Testis (tissue), 3 donors: ENCODE measurements around the gene TTLL10. TPM values are rescaled to one million over a fixed set of nuclear protein-coding genes. Genes with fewer than 3 reads are reported as not detected.

Source experiments
- DNase-seq: peaks from one replicate; pipeline ENCODE4 v3.0.0-alpha.2; 2019
- H3K27ac ChIP-seq, 2 donors: fragments of 200-600 bp; sonication (generic); one replicate each; pipeline ENCODE4 v1.5.1; 2019
- H3K27me3 ChIP-seq: fragments of 200-600 bp; sonication (generic); one replicate; pipeline ENCODE4 v1.5.1; 2019
- H3K36me3 ChIP-seq: fragments of 200-600 bp; sonication (generic); one replicate; pipeline ENCODE4 v1.5.1; 2017; ENCODE audit warnings: low read depth; ENCODE audit errors: missing control alignments
- H3K4me1 ChIP-seq: fragments of 200-600 bp; sonication (generic); one replicate; pipeline ENCODE4 v1.5.1; 2019
- H3K4me3 ChIP-seq, 2 donors: fragments of 200-600 bp; sonication (generic); one replicate each; pipeline ENCODE4 v1.5.1; 2017 to 2019
- H3K9me3 ChIP-seq: fragments of 200-600 bp; sonication (generic); one replicate; pipeline ENCODE4 v1.5.1; 2017
- POLR2A ChIP-seq: fragments of 450-650 bp; IDR thresholded peaks from one replicate; pipeline ENCODE4 v1.6.1; 2017; ENCODE audit warnings: antibody characterized with exemption, mild to moderate bottlenecking, moderate library complexity
- WGBS, 2 donors: methylation state at CpG; one replicate each; pipeline ENCODE4 v1.1.5; 2018; 5-methylcytosine and 5-hydroxymethylcytosine counted together
- intact Hi-C: fragments of 100-400 bp; cut with DNase I; formaldehyde crosslinking; loops from one replicate; pipeline ENCODE4 v1.15.1; 2023; ENCODE audit warnings: low total_unique reads
- microRNA counts, 2 donors: library from miRNA; unstranded; fragments of <30 nt; microRNA quantifications; one replicate each; lab custom pipeline; 2016
- microRNA-seq, 2 donors: library from miRNA; unstranded; fragments of <30 nt; microRNA quantifications; one replicate each; pipeline ENCODE4, GENCODE V29; 2016; ENCODE audit warnings: borderline number of aligned reads in 2 of 2, borderline replicate concordance in 1 of 2
- polyA plus RNA-seq: library from polyadenylated mRNA; stranded (reverse); fragments of 350-450 nt; fragmentation: Illumina TruSeq; extraction: RNeasy Lipid Tissue Mini Kit (QIAGEN cat#74804); gene quantifications from one replicate; pipeline ENCODE4 v1.2.3, GENCODE V29; 2014; ENCODE audit warnings: low read depth, low replicate concordance; ENCODE audit not compliant: insufficient read depth
- small RNA-seq, 2 donors: library from RNA; depleted of rRNA; stranded (forward); fragments of <200 nt; gene quantifications; one replicate each; pipeline ENCODE3, GENCODE V24; 2016
- total RNA-seq, 2 donors: library from RNA; depleted of rRNA; stranded (reverse); fragments of >200 nt; gene quantifications; one replicate each; pipeline ENCODE4 v1.2.3, GENCODE V29; 2016

The TTLL10 gene
- total and polyA plus RNA-seq, 3 donors from 2014 or later, result 20.4 to 58.0 (median 44.9) TPM

GRCh38 chr1:1247341-1247913 lies 73.7 kb downstream of the TTLL10 start:
- 67 to 75% methylated on average over 9 to 22 of the region's 25 CpGs for WGBS, 2 donors
- Histone ChIP-seq H3K4me1 (peaks cover 8% of the 10 kb centered on the region), H3K4me3 (no peak overlapping the region), H3K27ac (no peak overlapping the region), H3K9me3 (no peaks in the 10 kb centered on the region), H3K27me3 (no peaks in the 10 kb centered on the region), H3K36me3 (no peaks in the 10 kb centered on the region)
- TF ChIP-seq POLR2A, result no peak
- intact Hi-C loops, result loop anchor here (10.0 kb wide), 1 partner anchor 123 kb away; no protein-coding TSS in a partner anchor
- no peak for DNase-seq

MicroRNA genes within 50 kb of the gene (microRNA counts, 767-probe panel; counts per million panel counts)
- 0 to 152 counts per million in 2 donors for microRNA hsa-miR-200a-3p (lab: Ali Mortazavi, UCI)
- 0 to 152 counts per million in 2 donors for microRNA hsa-miR-200b-3p (lab: Ali Mortazavi, UCI)
- microRNA hsa-miR-429 (lab: Ali Mortazavi, UCI), result 0 to 152 counts per million in 2 donors

Small RNA genes lying within 50 kb of the gene (microRNA-seq; reads per million reads assigned to microRNA genes)
- gene MIR200A (7.0 to 18.0 reads per million in 2 donors), gene MIR200B (79.4 to 80.6 reads per million in 2 donors), gene MIR429 (4.8 to 4.9 reads per million in 2 donors)

Small RNA genes lying within 50 kb of the gene (small RNA-seq; reads per million reads assigned to genes)
- gene MIR200A (0.09 reads per million in 2 donors), gene MIR200B (0.47 to 1.6 reads per million in 2 donors), gene MIR429 (0 reads per million in 2 donors)

Other genes starting within 250 kb of the TTLL10 start
- gene SAMD11, start 250.0 kb upstream of the TTLL10 start, total RNA-seq, result 10 to 100 TPM; 36.9 to 47.2 TPM
- gene SAMD11, start 250.0 kb upstream of the TTLL10 start, polyA plus RNA-seq, result 7.9 TPM
- 10 to 100 TPM; 82.5 to 94.0 TPM for gene NOC2L, start 214.6 kb upstream of the TTLL10 start, total RNA-seq
- gene NOC2L, start 214.6 kb upstream of the TTLL10 start, polyA plus RNA-seq, result 78.3 TPM
- 10 to 100 TPM; 34.9 to 36.4 TPM for gene KLHL17, start 213.3 kb upstream of the TTLL10 start, total RNA-seq
- 16.0 TPM for gene KLHL17, start 213.3 kb upstream of the TTLL10 start, polyA plus RNA-seq
- gene PLEKHN1, start 207.4 kb upstream of the TTLL10 start, total RNA-seq, result under 1 TPM; 0.47 to 0.56 TPM
- gene PLEKHN1, start 207.4 kb upstream of the TTLL10 start, polyA plus RNA-seq, result 0.21 TPM
- gene PERM1, start 191.8 kb upstream of the TTLL10 start, total RNA-seq, result 1 to 10 TPM; 3.2 to 4.9 TPM
- gene PERM1, start 191.8 kb upstream of the TTLL10 start, polyA plus RNA-seq, result 0.65 TPM
- 10 to 100 TPM; 26.4 to 27.5 TPM for gene HES4, start 173.8 kb upstream of the TTLL10 start, total RNA-seq
- 2.3 TPM for gene HES4, start 173.8 kb upstream of the TTLL10 start, polyA plus RNA-seq
- 10 to 100 TPM; 22.8 to 24.0 TPM for gene ISG15, start 160.4 kb upstream of the TTLL10 start, total RNA-seq
- gene ISG15, start 160.4 kb upstream of the TTLL10 start, polyA plus RNA-seq, result 16.6 TPM
- 100 to 1,000 TPM in 1 of 2 donors, 10 to 100 TPM in 1; 99.4 to 108 TPM for gene AGRN, start 153.8 kb upstream of the TTLL10 start, total RNA-seq
- gene AGRN, start 153.8 kb upstream of the TTLL10 start, polyA plus RNA-seq, result 48.9 TPM
- under 1 TPM; 0.19 to 0.31 TPM for gene RNF223, start 99.6 kb upstream of the TTLL10 start, total RNA-seq
- gene RNF223, start 99.6 kb upstream of the TTLL10 start, polyA plus RNA-seq, result not detected
- 10 to 100 TPM; 50.7 to 68.3 TPM for gene C1orf159, start 57.8 kb upstream of the TTLL10 start, total RNA-seq
- 40.7 TPM for gene C1orf159, start 57.8 kb upstream of the TTLL10 start, polyA plus RNA-seq
- gene TNFRSF18, start 32.7 kb downstream of the TTLL10 start, total RNA-seq, result not detected
- 0.67 TPM for gene TNFRSF18, start 32.7 kb downstream of the TTLL10 start, polyA plus RNA-seq
- gene TNFRSF4, start 40.3 kb downstream of the TTLL10 start, total RNA-seq, result 1 to 10 TPM in 1 of 2 donors, under 1 TPM in 1; 0.87 to 1.4 TPM
- 0.80 TPM for gene TNFRSF4, start 40.3 kb downstream of the TTLL10 start, polyA plus RNA-seq
- 100 to 1,000 TPM; 146 to 158 TPM for gene SDF4, start 58.1 kb downstream of the TTLL10 start, total RNA-seq
- 167 TPM for gene SDF4, start 58.1 kb downstream of the TTLL10 start, polyA plus RNA-seq
- gene B3GALT6, start 58.4 kb downstream of the TTLL10 start, total RNA-seq, result 10 to 100 TPM; 26.1 to 37.3 TPM
- 8.5 TPM for gene B3GALT6, start 58.4 kb downstream of the TTLL10 start, polyA plus RNA-seq
- 1 to 10 TPM; 4.7 to 7.7 TPM for gene C1QTNF12, start 72.8 kb downstream of the TTLL10 start, total RNA-seq
- 2.7 TPM for gene C1QTNF12, start 72.8 kb downstream of the TTLL10 start, polyA plus RNA-seq
- gene UBE2J2, start 100.0 kb downstream of the TTLL10 start, total RNA-seq, result 100 to 1,000 TPM; 133 to 139 TPM
- gene UBE2J2, start 100.0 kb downstream of the TTLL10 start, polyA plus RNA-seq, result 203 TPM
- 10 to 100 TPM; 49.9 to 58.7 TPM for gene SCNN1D, start 106.6 kb downstream of the TTLL10 start, total RNA-seq
- 21.0 TPM for gene SCNN1D, start 106.6 kb downstream of the TTLL10 start, polyA plus RNA-seq
- 10 to 100 TPM; 53.0 to 62.7 TPM for gene ACAP3, start 134.1 kb downstream of the TTLL10 start, total RNA-seq
- gene ACAP3, start 134.1 kb downstream of the TTLL10 start, polyA plus RNA-seq, result 16.8 TPM
- gene PUSL1, start 134.7 kb downstream of the TTLL10 start, total RNA-seq, result 10 to 100 TPM; 35.4 to 39.0 TPM
- 12.4 TPM for gene PUSL1, start 134.7 kb downstream of the TTLL10 start, polyA plus RNA-seq
- 100 to 1,000 TPM; 220 to 232 TPM for gene INTS11, start 150.8 kb downstream of the TTLL10 start, total RNA-seq
- gene INTS11, start 150.8 kb downstream of the TTLL10 start, polyA plus RNA-seq, result 213 TPM
- gene CPTP, start 150.9 kb downstream of the TTLL10 start, total RNA-seq, result 10 to 100 TPM; 64.4 to 82.3 TPM
- 129 TPM for gene CPTP, start 150.9 kb downstream of the TTLL10 start, polyA plus RNA-seq
- 1 to 10 TPM; 1.5 TPM for gene TAS1R3, start 157.4 kb downstream of the TTLL10 start, total RNA-seq
- gene TAS1R3, start 157.4 kb downstream of the TTLL10 start, polyA plus RNA-seq, result 0.66 TPM
- gene DVL1, start 175.5 kb downstream of the TTLL10 start, total RNA-seq, result 100 to 1,000 TPM; 169 to 183 TPM
- gene DVL1, start 175.5 kb downstream of the TTLL10 start, polyA plus RNA-seq, result 65.8 TPM
- 100 to 1,000 TPM in 1 of 2 donors, 10 to 100 TPM in 1; 60.2 to 102 TPM for gene MXRA8, start 184.7 kb downstream of the TTLL10 start, total RNA-seq
- 63.3 TPM for gene MXRA8, start 184.7 kb downstream of the TTLL10 start, polyA plus RNA-seq
- 100 to 1,000 TPM; 224 to 328 TPM for gene AURKAIP1, start 201.3 kb downstream of the TTLL10 start, total RNA-seq
- gene AURKAIP1, start 201.3 kb downstream of the TTLL10 start, polyA plus RNA-seq, result 313 TPM
- 100 to 1,000 TPM; 204 to 209 TPM for gene CCNL2, start 225.5 kb downstream of the TTLL10 start, total RNA-seq
- gene CCNL2, start 225.5 kb downstream of the TTLL10 start, polyA plus RNA-seq, result 90.9 TPM
- 100 to 1,000 TPM; 104 to 123 TPM for gene MRPL20, start 233.4 kb downstream of the TTLL10 start, total RNA-seq
- gene MRPL20, start 233.4 kb downstream of the TTLL10 start, polyA plus RNA-seq, result 110 TPM
- gene ANKRD65, start 247.4 kb downstream of the TTLL10 start, total RNA-seq, result 10 to 100 TPM; 10.4 to 14.7 TPM
- gene ANKRD65, start 247.4 kb downstream of the TTLL10 start, polyA plus RNA-seq, result 10.0 TPM